GM12878 (cell line): Measurements from ENCODE around the gene NPL. TPM values are rescaled to one million over a fixed set of nuclear protein-coding genes. Genes with fewer than 3 reads are reported as not detected.

Experiments
- ATAC-seq: fragments of 200-7000 bp; cut with Tn5 transposase; 3 replicates; pipeline ENCODE4 v1.9.1; 2020; ENCODE audit warnings: mild to moderate bottlenecking, moderate library complexity
- BruUV-seq: library from RNA; stranded (reverse); fragments of 400-500 nt; replicated peaks from 2 replicates; lab custom pipeline; 2021; lab: Mats Ljungman, UMichigan
- CTCF ChIA-PET: fragments of 300-600 bp; sonication (Branson Sonifier 250); formaldehyde crosslinking; extraction: SDS; loops from one replicate; lab custom pipeline; 2021; ENCODE audit warnings: inconsistent platforms; lab: Yijun Ruan, JAX
- POLR2A ChIA-PET: fragments of 350-600 bp; formaldehyde crosslinking; extraction: SDS; loops from one replicate; lab custom pipeline; 2021; ENCODE audit warnings: inconsistent platforms; lab: Charles Lee
- RAD21 ChIA-PET: fragments of 300-600 bp; sonication (Branson Sonifier 250); formaldehyde crosslinking; loops from one replicate; lab custom pipeline; 2023; ENCODE audit warnings: antibody characterized with exemption; ENCODE audit not compliant: unreplicated experiment; lab: Charles Lee
- SMC1A ChIA-PET: fragments of 300-600 bp; sonication (Branson Sonifier 250); formaldehyde crosslinking; loops from one replicate; lab custom pipeline; 2023; ENCODE audit not compliant: unreplicated experiment, uncharacterized antibody; lab: Charles Lee
- DNase-seq: peaks from one replicate; pipeline ENCODE4 v3.0.0-alpha.2; 2011; ENCODE audit warnings: low read depth, low spot score
- FAIRE-seq: peaks from 3 replicates; lab custom pipeline; 2011; peaks lifted over from hg19 to GRCh38; lab: Jason Lieb, UNC
- H2AFZ ChIP-seq: 2 replicates; pipeline ENCODE4 v1.6.0; 2011; ENCODE audit warnings: low read depth, low read length, control low read depth; ENCODE audit not compliant: control insufficient read depth
- H3K27ac ChIP-seq: 2 replicates; pipeline ENCODE4 v1.5.1; 2011; ENCODE audit warnings: control low read depth; ENCODE audit not compliant: control insufficient read depth, insufficient read depth
- H3K27me3 ChIP-seq, 2 experiments: replicated peaks in 1 of 2; 2 replicates each; pipeline versions ENCODE4 v1.6.0 to v1.6.1; 2011; ENCODE audit warnings: low read length in 1 of 2; ENCODE audit not compliant: control insufficient read depth in 2 of 2, insufficient read depth in 2 of 2
- H3K36me3 ChIP-seq, 2 experiments: 2 replicates each; pipeline ENCODE4 v1.5.1; 2011; ENCODE audit warnings: low read length in 1 of 2; ENCODE audit not compliant: control insufficient read depth in 2 of 2, insufficient read depth in 2 of 2
- H3K4me1 ChIP-seq: 2 replicates; pipeline ENCODE4 v1.6.1; 2011; ENCODE audit warnings: mild to moderate bottlenecking, low read length, moderate library complexity, mixed read lengths; ENCODE audit not compliant: control insufficient read depth, insufficient read depth
- H3K4me2 ChIP-seq: 2 replicates; pipeline ENCODE4 v1.6.0; 2011; ENCODE audit warnings: control low read depth; ENCODE audit not compliant: control insufficient read depth, insufficient read depth
- H3K4me3 ChIP-seq: fragments of 200-600 bp; sonication (generic); 2 replicates; pipeline ENCODE4 v1.5.1; 2016
- H3K79me2 ChIP-seq: 2 replicates; pipeline ENCODE4 v1.6.0; 2011; ENCODE audit warnings: low read length; ENCODE audit not compliant: control insufficient read depth, insufficient read depth
- H3K9ac ChIP-seq: 2 replicates; pipeline ENCODE4 v1.8.0; 2011; ENCODE audit warnings: low read length, control low read depth, mixed read lengths; ENCODE audit not compliant: control insufficient read depth, insufficient read depth
- H3K9me3 ChIP-seq: replicated peaks from 3 replicates; pipeline ENCODE4 v1.5.1; 2011; ENCODE audit warnings: mild to moderate bottlenecking, low read length; ENCODE audit not compliant: control insufficient read depth, insufficient read depth
- H4K20me1 ChIP-seq: 2 replicates; pipeline ENCODE4 v1.6.0; 2011; ENCODE audit not compliant: control insufficient read depth, insufficient read depth
- ATF2 ChIP-seq: IDR thresholded peaks from 2 replicates; pipeline ENCODE4 v1.6.1; 2012; ENCODE audit warnings: low read length, inconsistent platforms
- CHD1 ChIP-seq: IDR thresholded peaks from 2 replicates; pipeline ENCODE4 v1.6.1; 2012; ENCODE audit warnings: low read depth, low read length, improper control_type of control experiment
- ETV6 ChIP-seq, 2 experiments: fragments of 450-650 bp in 1 of 2; IDR thresholded peaks in 1 of 2; conservative IDR thresholded peaks in 1 of 2; 2 replicates each; pipeline ENCODE4 v1.6.1; 2014; ENCODE audit warnings: antibody characterized with exemption in 1 of 2, borderline replicate concordance in 1 of 2, low read depth in 1 of 2, mild to moderate bottlenecking in 1 of 2, moderate library complexity in 1 of 2
- HDAC2 ChIP-seq: fragments of 200-600 bp; sonication (generic); IDR thresholded peaks from 2 replicates; pipeline ENCODE4 v1.6.1; 2017
- HDGF ChIP-seq: fragments of 450-650 bp; IDR thresholded peaks from 2 replicates; pipeline ENCODE4 v1.6.1; 2016; ENCODE audit warnings: antibody characterized with exemption
- IKZF2 ChIP-seq, 2 experiments: fragments of 450-650 bp; IDR thresholded peaks; 2 replicates each; pipeline ENCODE4 v1.6.1; 2017; ENCODE audit warnings: mild to moderate bottlenecking in 2 of 2, moderate library complexity in 2 of 2
- NFYA ChIP-seq: IDR thresholded peaks from 2 replicates; pipeline ENCODE4 v1.6.1; 2011; ENCODE audit warnings: low read depth, mild to moderate bottlenecking, low read length, improper control_type of control experiment, borderline replicate concordance
- NR2C2 ChIP-seq: IDR thresholded peaks from 2 replicates; pipeline ENCODE4 v1.6.1; 2011; ENCODE audit warnings: borderline replicate concordance, low read depth; ENCODE audit not compliant: control insufficient read depth, insufficient read length
- RAD51 ChIP-seq: fragments of 450-650 bp; IDR thresholded peaks from 2 replicates; pipeline ENCODE4 v1.6.1; 2016; ENCODE audit warnings: moderate library complexity, mild to moderate bottlenecking, inconsistent platforms
- RB1 ChIP-seq: fragments of 450-650 bp; formaldehyde crosslinking; IDR thresholded peaks from 2 replicates; pipeline ENCODE4 v1.6.1; 2017; ENCODE audit warnings: mild to moderate bottlenecking, borderline replicate concordance
- STAT1 ChIP-seq: fragments of 450-650 bp; conservative IDR thresholded peaks from 2 replicates; pipeline ENCODE4 v1.6.1; 2014; ENCODE audit warnings: antibody characterized with exemption, mild to moderate bottlenecking
- ZBTB33 ChIP-seq: fragments of 450-650 bp; IDR thresholded peaks from 2 replicates; pipeline ENCODE4 v1.6.1; 2017; ENCODE audit warnings: mild to moderate bottlenecking
- ZNF384 ChIP-seq: IDR thresholded peaks from 2 replicates; pipeline ENCODE4 v1.6.1; 2012; ENCODE audit warnings: low read depth, mild to moderate bottlenecking, low read length, improper control_type of control experiment, borderline replicate concordance
- WGBS: methylation state at CpG from one replicate; pipeline ENCODE4 v1.1.6; 2016; ENCODE audit warnings: low lambda C conversion rate; ENCODE audit not compliant: insufficient replicate concordance, insufficient coverage; ENCODE audit errors: missing lambda C conversion rate; 5-methylcytosine and 5-hydroxymethylcytosine counted together
- in situ Hi-C: fragments of 300-500 bp; cut with MboI; formaldehyde crosslinking; loops from 9 replicates; pipeline ENCODE4 v1.14.3; 2018; ENCODE audit warnings: mixed read lengths
- intact Hi-C: fragments of 100-400 bp; cut with micrococcal nuclease; formaldehyde crosslinking; loops from one replicate; pipeline ENCODE4 v1.14.2; 2022; ENCODE audit not compliant: unreplicated experiment
- polyA plus RNA-seq, 11 experiments: library from polyadenylated mRNA; depleted of rRNA in 4 of 11; unstranded in 6 of 11; stranded (reverse) in 5 of 11; fragments of >200 nt; fragmentation: Nextera tagmentation in 4 of 11; fragmentation: Illumina TruSeq in 1 of 11; extraction: Ambion mirVana in 4 of 11; extraction: Trizol in 1 of 11; gene quantifications; 1 replicate in 1 of 11; 2 replicates in 10 of 11; pipeline versions ENCODE4 v1.2.1 to v1.2.3, GENCODE V29; 2011 to 2016; ENCODE audit warnings: inconsistent platforms in 2 of 11, missing spikeins in 2 of 11, low read depth in 1 of 11
- total RNA-seq, 4 experiments: library from RNA; depleted of rRNA in 3 of 4; stranded (reverse); fragments of >200 nt in 3 of 4; fragmentation: Illumina TruSeq in 1 of 4; extraction: Trizol in 1 of 4; gene quantifications; 2 replicates each; pipeline versions ENCODE4 v1.2.1 to v1.2.3, GENCODE V29; 2013 to 2021
- TF ChIP-seq, protein P1 (sequence below): fragments of 450-650 bp; IDR thresholded peaks from 2 replicates; pipeline ENCODE4 v1.6.1; 2017; ENCODE audit warnings: mild to moderate bottlenecking, low read depth, inconsistent platforms; ENCODE audit not compliant: poor library complexity, severe bottlenecking
- TF ChIP-seq, protein P2 (sequence below): fragments of 450-650 bp; IDR thresholded peaks from 2 replicates; pipeline ENCODE4 v1.6.1; 2017; ENCODE audit warnings: mild to moderate bottlenecking, moderate library complexity

NPL gene
- total and polyA plus RNA-seq, 10 of the 15 experiments (the other 5 are each of a cell fraction or from before 2014, with no cell fraction given) = 5.3 to 19.2 (median 10.0) TPM

GRCh38 chr1:182842265-182842664 is 52.7 kb downstream of the NPL start:
- Histone ChIP-seq H3K9ac (no peak overlapping the region), H4K20me1 (peaks cover 21% of the 10 kb centered on the region), H3K27me3 (no peaks in the 10 kb centered on the region), H3K4me3 (peak overlapping the region; percentile 53), H3K79me2 (peaks cover 80% of the 10 kb centered on the region), H2AFZ (no peak overlapping the region), H3K9me3 (no peaks in the 10 kb centered on the region), H3K4me1 (peaks cover 7% of the 10 kb centered on the region), H3K36me3 (peaks cover 5 to 17% of the 10 kb centered on the region in 2 experiments), H3K27ac (no peak overlapping the region), H3K4me2 (peak overlapping the region; percentile 91; the same call in 1 of the 2 replicates)
- WGBS = 13% methylated on average over 4 of the region's 4 CpGs
- ChIA-PET POLR2A (interaction anchor here (1.2 kb wide), 1 partner anchor 13 kb away, joined by 3 read pairs; no protein-coding TSS in a partner anchor), CTCF (no interaction called here), SMC1A (no interaction called here), RAD21 (interaction anchor here (0.6 kb wide), 1 partner anchor 630 kb away, joined by 4 read pairs; the partner anchor contains the start of gene SMG7)
- intact Hi-C loops (no loop called here), in situ Hi-C loops (no loop called here)
- BruUV-seq = no TSS peak
- ATAC-seq (no peak), FAIRE-seq (no peak), DNase-seq (no peak)
- TF ChIP-seq, protein P1, sequence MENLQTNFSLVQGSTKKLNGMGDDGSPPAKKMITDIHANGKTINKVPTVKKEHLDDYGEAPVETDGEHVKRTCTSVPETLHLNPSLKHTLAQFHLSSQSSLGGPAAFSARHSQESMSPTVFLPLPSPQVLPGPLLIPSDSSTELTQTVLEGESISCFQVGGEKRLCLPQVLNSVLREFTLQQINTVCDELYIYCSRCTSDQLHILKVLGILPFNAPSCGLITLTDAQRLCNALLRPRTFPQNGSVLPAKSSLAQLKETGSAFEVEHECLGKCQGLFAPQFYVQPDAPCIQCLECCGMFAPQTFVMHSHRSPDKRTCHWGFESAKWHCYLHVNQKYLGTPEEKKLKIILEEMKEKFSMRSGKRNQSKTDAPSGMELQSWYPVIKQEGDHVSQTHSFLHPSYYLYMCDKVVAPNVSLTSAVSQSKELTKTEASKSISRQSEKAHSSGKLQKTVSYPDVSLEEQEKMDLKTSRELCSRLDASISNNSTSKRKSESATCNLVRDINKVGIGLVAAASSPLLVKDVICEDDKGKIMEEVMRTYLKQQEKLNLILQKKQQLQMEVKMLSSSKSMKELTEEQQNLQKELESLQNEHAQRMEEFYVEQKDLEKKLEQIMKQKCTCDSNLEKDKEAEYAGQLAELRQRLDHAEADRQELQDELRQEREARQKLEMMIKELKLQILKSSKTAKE = no peak
- TF ChIP-seq STAT1 = no peak
- no peak for TF ChIP-seq ETV6 (conservative IDR thresholded peaks at IDR 0.05 in 1 of 2, IDR thresholded peaks at IDR 0.05 in 1 of 2; ENCODE audit: borderline replicate concordance in 1 of 2, low read depth in 1 of 2)
- TF ChIP-seq CHD1 = no peak
- no peak for TF ChIP-seq HDGF
- TF ChIP-seq, protein P2, sequence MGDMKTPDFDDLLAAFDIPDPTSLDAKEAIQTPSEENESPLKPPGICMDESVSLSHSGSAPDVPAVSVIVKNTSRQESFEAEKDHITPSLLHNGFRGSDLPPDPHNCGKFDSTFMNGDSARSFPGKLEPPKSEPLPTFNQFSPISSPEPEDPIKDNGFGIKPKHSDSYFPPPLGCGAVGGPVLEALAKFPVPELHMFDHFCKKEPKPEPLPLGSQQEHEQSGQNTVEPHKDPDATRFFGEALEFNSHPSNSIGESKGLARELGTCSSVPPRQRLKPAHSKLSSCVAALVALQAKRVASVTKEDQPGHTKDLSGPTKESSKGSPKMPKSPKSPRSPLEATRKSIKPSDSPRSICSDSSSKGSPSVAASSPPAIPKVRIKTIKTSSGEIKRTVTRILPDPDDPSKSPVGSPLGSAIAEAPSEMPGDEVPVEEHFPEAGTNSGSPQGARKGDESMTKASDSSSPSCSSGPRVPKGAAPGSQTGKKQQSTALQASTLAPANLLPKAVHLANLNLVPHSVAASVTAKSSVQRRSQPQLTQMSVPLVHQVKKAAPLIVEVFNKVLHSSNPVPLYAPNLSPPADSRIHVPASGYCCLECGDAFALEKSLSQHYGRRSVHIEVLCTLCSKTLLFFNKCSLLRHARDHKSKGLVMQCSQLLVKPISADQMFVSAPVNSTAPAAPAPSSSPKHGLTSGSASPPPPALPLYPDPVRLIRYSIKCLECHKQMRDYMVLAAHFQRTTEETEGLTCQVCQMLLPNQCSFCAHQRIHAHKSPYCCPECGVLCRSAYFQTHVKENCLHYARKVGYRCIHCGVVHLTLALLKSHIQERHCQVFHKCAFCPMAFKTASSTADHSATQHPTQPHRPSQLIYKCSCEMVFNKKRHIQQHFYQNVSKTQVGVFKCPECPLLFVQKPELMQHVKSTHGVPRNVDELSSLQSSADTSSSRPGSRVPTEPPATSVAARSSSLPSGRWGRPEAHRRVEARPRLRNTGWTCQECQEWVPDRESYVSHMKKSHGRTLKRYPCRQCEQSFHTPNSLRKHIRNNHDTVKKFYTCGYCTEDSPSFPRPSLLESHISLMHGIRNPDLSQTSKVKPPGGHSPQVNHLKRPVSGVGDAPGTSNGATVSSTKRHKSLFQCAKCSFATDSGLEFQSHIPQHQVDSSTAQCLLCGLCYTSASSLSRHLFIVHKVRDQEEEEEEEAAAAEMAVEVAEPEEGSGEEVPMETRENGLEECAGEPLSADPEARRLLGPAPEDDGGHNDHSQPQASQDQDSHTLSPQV = no peak
- TF ChIP-seq RB1 = no peak
- TF ChIP-seq ATF2 = no peak
- no peak for TF ChIP-seq NFYA
- no peak for TF ChIP-seq ZNF384
- no peak for TF ChIP-seq HDAC2
- no peak for TF ChIP-seq RAD51
- TF ChIP-seq ZBTB33 = no peak
- TF ChIP-seq NR2C2 = no peak
- TF ChIP-seq IKZF2 (IDR thresholded peaks at IDR 0.05) = no peak
